ENCODE data around the gene LSM2.
"Not testable (repeated sequence)": the region's sequence is repeated elsewhere in the genome, so short reads cannot be mapped to it uniquely, and the experiment has no call there.

The LSM2 gene

DNA sequence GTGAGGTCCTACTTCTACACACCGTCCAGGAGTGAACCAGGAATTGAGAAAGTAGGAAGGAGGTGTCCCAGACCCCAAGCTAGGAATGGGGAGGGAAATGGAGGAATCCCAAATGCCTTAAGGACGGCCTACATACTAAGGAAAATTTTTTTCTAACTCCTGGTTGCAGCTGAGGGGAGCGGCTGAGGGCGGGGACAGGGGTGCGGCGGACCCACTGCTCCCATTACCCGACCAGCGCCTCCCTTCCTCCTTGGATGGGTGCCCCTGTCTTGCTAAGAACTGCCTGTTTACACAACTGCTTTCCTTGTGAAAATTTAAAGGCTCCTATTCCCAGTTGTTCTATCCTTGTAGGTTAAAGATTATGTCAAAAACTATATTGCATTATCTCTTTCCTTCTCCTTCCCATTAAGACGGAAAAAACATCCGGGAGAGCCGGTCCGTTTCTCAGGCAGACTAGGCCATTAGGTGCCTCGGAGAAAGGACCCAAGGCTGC is 20.1 kb upstream of the LSM2 start:
- no peak for DNase-seq

DNA sequence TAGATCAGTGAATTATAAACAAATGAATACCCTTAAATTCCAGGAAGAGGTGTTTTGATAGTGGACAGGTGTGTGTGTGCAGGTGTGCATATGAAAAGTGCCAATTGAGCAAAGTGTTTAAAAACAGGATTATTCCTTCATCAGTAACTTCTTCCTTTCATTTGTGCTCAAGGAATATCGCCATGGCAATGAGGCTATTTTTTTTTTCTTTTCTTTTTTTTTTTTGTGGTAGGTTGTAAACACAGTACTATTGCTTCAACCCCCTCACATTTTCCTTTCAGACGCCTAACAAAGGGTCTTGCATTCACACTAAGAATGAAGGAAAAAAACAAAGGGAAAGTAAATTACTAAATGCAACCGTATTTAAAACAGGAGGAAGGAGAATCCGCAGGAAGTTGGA is 18.8 kb upstream of the LSM2 start:
- no peak for DNase-seq

DNA sequence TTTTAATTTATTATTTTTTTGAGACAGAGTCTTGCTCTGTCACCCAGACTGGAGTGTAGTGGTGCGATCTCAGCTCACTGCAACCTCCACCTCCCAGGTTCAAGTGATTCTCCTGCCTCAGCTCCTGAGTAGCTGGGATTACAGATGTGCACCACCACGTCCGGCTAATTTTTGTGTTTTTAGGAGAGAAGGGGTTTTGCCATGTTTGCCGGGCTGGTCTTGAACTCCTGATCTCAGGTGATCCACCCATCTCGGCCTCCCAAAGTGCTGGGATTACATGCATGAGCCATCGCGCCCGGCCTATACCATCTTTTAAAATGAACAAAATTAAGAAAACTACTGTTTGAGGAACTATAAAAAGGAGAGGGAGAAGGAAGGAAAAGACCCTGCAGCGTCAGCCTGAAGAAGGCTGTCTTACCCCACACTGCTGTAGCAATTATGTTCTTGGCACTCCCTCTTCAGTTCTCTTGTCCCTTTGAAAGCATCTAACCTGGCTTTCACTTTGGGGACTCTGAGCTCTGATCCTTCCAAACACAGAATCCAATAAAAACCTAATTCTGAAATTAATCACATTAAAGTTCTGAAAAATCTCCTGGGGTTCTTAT is 16.9 kb upstream of the LSM2 start:
- not testable (repeated sequence) for DNase-seq

DNA sequence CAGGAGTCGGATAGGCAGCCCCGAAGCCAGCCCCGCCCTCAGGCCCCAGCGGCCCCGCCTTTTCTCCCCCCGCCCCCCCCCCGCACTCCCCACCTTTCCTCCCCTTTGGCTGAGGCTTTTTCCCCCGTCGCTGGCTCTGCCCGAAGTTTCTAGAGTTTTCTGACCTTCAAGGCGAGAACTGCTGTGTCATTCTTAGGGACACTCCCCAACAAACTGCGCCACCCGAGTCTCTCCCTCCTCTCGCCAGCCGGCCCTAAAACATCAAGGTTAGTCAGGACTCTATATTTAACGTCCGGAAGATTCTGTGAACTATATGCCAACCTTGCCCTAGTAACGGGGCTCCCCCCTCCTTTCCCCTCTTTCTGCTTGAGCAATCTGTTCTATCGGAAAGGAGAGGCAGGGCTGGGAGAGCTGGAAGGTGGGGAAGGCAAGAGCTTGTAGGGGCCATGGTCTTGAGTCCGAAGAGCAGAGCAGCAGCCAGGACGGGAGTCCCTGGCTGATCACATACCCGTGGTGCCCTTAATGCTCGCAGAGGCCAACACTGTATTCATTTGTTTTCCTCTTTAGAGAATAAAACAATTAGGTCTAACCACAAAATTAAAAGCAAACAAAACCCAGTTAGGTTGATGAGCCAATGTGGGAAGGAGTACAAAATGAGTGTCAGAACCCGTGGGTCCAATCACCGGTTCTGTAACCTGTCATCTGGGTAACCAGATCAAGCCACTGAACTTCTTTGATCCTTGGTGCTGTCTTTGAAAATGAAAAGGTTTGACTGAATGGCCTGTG is 15.5 kb upstream of the LSM2 start:
- peak; percentile 53 for DNase-seq

DNA sequence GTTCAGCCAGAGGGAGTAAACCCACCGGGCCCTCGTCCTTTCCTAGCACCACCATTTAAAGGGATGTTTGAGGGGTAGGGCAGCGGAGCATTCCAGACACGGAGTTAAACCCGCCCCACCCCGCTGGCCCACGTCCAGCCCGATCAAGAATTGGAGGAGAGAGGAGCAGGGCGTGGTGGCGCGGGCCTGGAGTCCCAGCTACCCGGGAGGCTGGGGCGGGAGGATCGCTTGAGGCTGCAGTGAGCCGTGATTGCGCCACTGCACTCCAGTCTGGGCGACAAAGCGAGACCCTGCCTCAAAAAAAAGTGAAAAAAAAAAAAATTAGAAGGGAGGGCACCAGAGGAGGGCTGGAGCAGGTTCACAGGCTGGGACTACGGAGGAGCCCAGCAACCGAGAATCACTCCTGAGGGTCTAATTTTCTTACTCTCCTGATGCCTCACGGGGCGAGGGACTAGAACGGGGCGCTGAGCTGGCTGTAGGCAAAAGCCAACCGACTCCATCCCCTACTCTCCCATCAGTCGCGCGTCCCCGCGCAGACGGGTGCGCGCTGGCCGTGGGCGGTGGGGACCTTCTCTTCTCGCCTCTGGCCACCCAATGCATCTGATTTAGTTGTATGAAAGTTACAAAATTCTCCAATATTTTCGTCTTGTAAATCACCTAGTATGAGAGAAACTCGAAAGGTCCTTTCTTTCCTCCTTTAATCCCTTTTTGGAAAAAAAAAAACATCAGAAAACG is 14.7 kb upstream of the LSM2 start:
- peak; percentile 56 for DNase-seq

DNA sequence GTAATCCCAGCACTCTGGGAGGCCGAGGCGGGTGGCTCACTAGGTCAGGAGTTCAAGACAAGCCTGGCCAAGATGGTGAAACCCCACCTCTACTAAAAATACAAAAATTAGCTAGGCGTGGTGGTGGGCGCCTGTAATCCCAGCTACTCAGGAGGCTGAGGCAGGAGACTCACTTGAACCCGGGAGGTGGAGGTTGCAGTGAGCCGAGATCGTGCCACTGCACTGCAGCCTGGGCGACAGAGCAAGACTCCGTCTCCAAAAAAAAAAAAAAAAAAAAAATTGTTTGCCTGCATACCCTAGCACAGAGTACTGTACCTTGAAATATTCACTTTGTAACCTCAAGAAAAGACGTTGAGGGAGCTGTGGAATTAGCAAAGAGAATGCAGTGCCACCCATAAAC is 13.6 kb upstream of the LSM2 start:
- not testable (repeated sequence) for DNase-seq

DNA sequence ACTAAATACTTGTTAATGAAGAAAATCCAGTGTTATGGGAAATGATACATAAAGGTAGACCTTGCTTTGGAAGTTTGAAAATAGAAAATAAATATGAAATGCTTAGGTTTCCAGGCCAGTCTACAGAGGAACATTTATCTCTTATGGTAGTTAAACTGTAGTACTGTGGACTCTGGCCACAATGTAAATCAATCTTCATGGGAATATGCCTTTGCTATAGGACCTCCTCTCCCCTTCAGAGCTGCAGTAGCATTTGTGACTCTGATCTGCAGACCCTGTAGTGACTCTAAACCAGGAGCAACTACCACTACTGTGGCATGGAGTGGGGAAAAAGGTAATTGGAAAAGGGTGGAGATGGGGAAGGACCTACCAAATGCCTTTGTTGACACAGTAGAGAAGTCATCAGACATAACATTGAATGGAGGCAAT is 13.1 kb upstream of the LSM2 start:
- DNase-seq, result no peak

DNA sequence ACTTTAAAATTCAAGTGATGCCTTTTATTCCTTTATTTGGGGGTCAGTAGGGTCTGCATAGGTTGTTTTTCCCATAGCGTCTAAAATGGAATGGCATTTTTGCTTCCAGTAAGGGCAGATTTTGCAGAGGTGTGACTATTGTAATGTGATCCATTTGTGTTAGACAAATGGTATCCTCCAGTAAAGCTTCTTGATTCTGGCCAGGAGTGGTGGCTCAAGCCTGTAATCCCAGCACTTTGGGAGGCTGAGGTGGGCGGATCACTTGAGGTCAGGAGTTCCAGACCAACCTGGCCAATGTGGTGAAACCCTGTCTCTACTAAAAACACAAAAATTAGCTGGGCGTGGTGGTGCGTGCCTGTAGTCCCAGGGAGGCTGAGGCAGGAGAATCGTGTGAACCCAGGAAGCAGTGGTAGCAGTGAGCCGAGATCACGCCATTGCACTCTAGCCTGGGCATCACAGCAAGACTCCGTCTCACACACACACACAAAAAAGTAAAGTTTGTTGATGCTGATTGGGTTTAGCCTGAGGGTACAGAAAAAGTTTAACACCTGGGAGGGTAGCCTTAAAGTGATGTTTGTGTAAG is 11.3 kb upstream of the LSM2 start:
- not testable (repeated sequence) for DNase-seq

DNA sequence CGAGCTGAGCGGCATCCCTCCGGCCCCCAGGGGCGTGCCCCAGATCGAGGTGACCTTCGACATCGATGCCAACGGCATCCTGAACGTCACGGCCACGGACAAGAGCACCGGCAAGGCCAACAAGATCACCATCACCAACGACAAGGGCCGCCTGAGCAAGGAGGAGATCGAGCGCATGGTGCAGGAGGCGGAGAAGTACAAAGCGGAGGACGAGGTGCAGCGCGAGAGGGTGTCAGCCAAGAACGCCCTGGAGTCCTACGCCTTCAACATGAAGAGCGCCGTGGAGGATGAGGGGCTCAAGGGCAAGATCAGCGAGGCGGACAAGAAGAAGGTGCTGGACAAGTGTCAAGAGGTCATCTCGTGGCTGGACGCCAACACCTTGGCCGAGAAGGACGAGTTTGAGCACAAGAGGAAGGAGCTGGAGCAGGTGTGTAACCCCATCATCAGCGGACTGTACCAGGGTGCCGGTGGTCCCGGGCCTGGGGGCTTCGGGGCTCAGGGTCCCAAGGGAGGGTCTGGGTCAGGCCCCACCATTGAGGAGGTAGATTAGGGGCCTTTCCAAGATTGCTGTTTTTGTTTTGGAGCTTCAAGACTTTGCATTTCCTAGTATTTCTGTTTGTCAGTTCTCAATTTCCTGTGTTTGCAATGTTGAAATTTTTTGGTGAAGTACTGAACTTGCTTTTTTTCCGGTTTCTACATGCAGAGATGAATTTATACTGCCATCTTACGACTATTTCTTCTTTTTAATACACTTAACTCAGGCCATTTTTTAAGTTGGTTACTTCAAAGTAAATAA is 10.6 kb upstream of the LSM2 start:
- not testable (repeated sequence) for DNase-seq

DNA sequence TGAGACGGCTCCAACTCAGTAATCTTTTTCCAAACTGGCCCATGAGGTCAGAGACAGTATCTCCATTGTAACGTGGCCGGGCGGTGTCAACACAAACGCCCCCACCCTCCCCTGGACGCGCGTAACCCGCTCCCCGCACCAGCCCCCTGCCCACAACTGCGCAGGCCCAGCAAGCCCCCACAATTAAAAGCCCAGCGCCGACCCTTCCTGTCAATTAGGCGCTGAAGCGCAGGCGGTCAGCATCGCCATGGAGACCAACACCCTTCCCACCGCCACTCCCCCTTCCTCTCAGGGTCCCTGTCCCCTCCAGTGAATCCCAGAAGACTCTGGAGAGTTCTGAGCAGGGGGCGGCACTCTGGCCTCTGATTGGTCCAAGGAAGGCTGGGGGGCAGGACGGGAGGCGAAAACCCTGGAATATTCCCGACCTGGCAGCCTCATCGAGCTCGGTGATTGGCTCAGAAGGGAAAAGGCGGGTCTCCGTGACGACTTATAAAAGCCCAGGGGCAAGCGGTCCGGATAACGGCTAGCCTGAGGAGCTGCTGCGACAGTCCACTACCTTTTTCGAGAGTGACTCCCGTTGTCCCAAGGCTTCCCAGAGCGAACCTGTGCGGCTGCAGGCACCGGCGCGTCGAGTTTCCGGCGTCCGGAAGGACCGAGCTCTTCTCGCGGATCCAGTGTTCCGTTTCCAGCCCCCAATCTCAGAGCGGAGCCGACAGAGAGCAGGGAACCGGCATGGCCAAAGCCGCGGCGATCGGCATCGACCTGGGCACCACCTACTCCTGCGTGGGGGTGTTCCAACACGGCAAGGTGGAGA is 8.5 kb upstream of the LSM2 start, which contains the start of the genes HSPA1A and HSPA1L:
TSS of gene HSPA1A (plus strand) at position 519 of the 814 bp plus-strand sequence. CDS start at position 733, 214 bp downstream.
TSS of gene HSPA1L (minus strand) at position 259 of the 814 bp plus-strand sequence. CDS start 3,311 bp downstream, outside the sequence.
- peak; percentile 52 for DNase-seq

DNA sequence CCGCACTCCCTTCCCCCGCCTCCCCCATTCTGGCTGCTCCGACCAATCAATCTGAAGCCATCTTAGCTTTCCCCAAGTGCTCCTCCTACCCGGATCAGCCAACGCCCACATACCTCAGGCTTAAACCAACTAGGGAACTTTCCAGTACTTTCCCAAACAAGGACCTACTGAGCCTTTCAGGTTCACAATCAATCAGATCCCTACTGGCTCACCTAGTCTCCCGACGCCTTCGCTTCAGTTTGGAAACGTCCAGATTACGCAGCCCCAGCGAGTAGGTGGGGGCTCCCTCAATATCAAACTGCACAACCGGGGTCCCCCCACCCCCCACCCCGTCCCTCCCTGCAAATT is 7.9 kb upstream of the LSM2 start:
- peak; percentile 59 for DNase-seq

DNA sequence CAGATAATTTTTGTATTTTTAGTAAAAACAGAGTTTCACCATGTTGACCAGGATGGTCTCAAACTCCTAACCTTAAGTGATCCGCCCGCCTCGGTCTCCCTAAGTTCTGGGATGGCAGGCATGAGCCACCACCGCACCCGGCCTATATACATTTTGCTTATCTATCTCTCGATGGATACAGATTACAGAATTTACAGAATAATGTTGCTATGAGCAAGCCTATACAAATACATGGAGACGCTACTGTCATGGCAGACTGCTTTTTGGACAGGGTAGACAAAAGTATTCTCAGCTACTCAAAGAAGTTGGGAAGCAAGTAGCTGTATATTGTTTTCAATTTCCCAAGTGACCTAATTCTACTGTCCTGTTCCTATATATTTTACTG is 6.7 kb upstream of the LSM2 start:
- no peak for DNase-seq

DNA sequence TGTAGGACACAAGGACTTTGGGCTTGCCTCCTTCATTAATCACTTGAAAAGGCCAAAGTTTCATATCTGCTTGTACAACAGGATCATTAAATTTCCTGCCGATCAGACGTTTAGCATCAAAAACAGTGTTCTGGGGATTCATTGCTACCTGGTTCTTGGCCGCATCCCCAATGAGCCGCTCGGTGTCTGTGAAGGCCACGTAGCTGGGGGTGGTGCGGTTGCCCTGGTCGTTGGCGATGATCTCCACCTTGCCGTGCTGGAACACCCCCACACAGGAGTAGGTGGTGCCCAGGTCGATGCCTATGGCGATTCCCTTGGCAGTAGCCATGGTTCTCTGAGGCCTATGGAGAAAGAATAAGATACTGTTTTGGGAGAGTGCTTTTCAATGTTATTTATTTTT is 4.9 kb upstream of the LSM2 start:
- no peak for DNase-seq

DNA sequence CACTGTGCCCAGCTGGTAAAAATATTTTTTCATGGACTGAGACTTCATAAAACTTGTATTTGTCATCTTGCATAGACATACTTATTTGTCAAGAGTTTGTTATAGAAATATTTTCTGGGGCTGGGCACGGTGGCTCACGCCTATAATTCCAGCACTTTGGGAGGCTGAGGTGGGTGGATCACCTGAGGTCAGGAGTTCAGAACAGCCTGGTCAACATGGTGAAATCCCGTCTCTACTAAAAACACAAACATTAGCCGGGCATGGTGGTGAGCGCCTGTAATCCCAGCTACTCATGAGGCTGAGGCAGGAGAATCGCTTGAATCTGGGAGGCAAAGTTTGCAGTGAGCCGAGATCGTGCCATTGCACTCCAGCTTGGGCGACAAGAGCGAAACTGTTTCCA is 1.8 kb upstream of the LSM2 start:
- not testable (repeated sequence) for DNase-seq

DNA sequence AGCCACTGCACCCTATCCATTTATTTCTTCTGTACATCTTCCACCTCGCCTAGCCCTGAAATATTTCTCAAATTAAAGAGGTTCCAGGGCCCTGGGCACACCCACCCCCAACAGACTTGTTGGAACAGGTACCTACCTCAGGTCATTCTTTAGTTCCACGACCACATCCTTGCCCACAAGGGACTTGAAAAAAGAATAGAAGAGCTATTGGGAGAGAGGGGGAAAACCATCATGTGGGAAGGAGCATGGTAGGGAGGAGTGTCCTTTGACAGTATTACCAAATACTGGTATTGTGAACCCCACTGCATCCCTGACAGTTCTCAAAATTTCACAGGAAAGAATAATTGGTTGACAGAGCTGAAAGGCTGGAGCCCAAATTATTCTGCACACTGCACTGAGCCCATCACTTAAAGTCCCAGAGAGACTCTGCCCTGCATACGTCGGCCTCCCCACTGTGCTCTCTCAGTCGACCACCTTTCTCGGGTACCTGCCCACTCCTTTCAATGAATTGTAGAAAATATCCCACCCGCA is 762 bp downstream of the LSM2 start:
- DNase-seq, result no peak

DNA sequence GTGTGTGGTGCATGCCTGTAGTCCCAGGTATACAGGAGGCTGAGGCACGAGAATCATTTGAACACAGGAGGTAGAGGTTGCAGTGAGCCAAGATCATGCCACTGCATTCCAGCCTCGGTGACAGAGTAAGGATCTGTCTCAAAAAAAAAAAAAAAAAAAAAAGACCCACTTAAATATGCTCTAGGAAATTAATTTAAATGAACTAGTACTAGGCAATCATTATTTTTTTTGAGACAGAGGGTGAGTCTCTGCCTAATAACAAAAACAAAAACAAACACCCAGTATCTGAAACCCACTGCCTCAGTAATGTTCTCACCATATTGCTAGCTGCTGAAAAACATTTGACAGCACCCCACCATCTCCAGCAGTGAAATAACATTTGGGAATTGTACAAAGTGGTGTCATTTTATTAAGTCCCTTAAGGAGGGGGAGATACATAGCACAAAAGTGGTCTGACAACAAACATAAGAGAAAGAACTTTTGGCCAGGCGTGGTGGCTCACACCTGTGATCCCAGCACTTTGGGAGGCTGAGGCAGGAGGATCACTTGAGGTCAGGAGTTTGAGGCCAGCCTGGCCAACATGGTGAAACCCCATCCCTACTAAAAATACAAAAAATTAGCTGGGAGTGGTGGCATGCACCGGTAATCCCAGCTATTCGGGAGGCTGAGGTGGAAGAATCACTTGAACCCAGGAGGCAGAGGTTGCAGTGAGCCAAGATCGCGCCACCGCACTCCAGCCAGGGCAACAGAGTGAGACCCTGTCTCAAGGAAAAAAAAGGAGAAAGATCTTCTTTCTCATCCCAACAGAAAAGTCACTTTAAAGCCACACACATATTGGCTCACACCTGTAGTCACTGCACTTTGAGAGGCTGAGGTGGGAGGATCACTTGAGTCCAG is 5.5 kb downstream of the LSM2 start:
- not testable (repeated sequence) for DNase-seq

DNA sequence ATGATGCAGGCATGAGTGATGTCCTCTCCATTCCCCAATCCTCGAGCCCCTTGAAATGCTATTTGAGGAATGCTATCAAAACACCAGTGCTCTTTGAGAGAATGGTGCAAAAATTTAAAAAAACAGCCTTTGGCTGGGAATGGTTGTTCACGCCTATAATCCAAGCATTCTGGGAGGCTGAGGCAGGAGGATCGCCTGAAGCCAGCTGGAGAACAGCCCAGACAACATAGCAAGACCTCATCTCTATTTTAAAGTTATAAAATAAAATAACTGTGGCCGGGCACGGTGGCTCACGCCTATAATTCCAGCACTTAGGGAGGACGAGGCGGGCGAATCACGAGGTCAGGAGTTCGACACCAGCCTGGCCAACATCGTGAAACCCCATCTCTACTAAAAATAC is 7.0 kb downstream of the LSM2 start:
- no peak for DNase-seq

DNA sequence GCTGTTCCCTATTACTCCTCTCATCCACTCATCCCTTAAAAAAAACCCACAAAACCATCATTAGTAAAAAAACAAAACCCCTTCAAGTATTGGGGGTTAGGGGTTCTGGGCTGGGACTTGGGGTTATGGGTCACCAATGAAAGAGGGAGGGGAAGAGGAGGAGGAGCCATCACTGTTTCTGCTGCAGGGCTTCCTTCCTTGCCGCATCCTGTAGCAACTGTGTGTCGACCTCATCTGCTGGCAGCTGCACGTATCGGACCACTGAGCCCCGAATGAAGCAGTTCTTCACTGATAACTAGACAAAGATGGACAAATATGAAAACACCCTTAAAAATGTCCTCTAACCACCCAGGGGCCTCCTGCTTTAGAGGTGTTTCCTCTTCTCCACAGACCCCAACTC is 9.2 kb downstream of the LSM2 start:
- no peak for DNase-seq

DNA sequence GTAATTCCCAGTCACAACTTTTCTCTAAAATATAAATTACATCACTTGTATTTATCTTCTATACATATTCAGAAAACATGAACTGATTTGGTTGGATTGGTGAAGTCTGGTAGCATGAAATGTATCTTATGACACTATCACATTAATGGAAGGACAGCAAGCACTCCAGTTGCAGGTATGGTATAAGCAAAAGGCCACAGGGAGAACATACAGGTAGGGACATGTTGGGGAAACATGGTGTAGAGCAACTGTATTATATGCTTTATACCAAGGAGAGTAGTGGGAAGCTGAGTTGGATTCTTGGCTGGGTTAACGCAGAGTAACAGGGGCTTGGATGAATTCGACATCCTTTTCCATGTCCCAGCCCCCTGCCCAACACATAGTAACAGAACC is 9.8 kb downstream of the LSM2 start:
- DNase-seq, result no peak

All from activated CD8-positive, alpha-beta memory T cell treated with anti-CD3 and anti-CD28 coated beads, Interleukin-2, amount 50 U/mL, for 4 hours (primary cell).